NCI-H345 treated with DMSO at 0.1 percent for 48 hours (cell line): Measurements from ENCODE around the gene SCAMP1.
A peak's percentile ranks its signal among the peaks of the same experiment; 100 is the strongest.
"Not testable (repeated sequence)": the region's sequence is repeated elsewhere in the genome, so short reads cannot be mapped to it uniquely, and the experiment has no call there.

ENCODE experiments used
- DNase-seq: peaks from one replicate; lab custom pipeline; 2025; ENCODE audit not compliant: unreplicated experiment; lab: John Stamatoyannopoulos, UW

Gene SCAMP1, protein sequence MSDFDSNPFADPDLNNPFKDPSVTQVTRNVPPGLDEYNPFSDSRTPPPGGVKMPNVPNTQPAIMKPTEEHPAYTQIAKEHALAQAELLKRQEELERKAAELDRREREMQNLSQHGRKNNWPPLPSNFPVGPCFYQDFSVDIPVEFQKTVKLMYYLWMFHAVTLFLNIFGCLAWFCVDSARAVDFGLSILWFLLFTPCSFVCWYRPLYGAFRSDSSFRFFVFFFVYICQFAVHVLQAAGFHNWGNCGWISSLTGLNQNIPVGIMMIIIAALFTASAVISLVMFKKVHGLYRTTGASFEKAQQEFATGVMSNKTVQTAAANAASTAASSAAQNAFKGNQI

DNA sequence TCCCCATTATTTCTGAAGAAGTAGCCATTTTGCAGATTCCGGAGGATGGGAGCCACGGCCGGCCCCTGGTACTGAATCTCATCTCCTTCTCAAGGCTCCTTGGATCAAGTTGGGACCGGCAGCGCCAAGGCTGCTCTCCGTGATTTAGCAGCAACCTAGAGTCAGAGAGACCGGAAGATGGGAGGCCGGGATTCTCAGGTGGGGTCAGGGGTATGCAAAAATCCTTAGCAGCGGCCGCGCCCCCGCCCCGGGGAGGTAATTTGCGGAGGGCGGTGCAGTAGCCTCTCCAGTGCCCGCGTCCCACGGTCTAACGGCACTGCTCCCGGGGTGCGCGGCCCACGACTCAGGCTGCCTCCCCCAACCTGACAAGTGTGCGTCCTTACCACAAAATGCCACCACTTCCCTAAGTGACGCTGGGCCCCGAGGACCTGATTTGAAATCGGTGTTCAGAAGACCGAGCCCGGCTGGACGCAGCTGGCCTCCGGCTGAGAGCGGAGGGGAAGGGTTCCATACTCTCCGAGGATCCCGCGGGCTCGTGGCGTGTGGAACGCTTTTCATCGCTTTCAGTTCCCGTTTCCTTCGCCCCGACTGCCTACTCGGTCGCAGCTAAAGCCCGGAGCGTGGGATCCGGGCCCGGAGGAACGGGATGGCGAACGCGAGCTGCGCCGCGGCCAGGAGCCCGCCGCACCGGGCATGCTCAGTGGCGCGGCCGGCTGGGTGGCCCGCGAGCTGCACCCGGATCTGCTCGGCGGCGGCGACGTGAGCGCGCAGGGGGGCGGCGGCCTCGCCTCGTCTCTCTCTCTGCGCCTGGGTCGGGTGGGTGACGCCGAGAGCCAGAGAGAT lies at the start of gene SCAMP1:
SCAMP1 (plus strand) TSS at position 787 of the 843 bp plus-strand sequence; CDS start at position 842, 55 bp downstream.
- DNase-seq = peak; percentile 53

DNA sequence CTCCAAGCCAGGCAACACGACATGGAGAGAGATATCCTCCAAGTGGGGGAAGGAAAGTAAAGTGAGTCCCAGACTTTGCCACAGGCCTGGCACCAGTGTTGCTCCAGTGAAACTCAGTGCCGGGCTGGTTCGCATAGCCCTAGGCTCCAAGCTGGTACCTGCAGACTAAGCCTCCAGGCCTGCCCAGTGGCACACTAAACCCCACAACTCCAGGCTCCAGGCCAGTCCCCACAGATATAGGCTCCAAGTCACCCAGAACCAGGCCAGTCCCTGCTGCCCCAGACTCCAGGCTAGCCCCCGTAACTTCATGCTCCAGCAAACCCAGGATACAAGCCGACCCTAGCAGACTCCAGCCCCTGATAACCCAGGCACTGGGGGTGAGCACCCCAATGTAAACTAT lies 42.9 kb upstream of the SCAMP1 start:
- DNase-seq = no peak

DNA sequence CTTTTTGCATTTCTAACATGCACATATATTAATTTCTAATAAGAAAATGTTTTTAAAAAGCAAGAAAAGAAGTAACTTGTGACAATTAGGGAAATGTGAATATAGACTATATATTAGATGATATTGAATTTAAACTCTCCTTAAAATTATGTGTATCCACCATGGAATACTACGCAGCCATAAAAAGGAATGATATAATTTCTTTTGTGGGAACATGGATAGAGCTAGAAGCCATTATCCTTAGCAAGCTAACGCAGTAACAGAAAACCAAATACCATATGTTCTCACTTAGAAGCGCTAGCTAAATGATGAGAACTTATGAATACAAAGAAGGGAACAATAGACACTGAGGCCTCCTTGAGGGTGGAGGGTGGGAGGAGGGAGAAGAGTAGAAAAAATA lies 42.1 kb upstream of the SCAMP1 start:
- no peak for DNase-seq

DNA sequence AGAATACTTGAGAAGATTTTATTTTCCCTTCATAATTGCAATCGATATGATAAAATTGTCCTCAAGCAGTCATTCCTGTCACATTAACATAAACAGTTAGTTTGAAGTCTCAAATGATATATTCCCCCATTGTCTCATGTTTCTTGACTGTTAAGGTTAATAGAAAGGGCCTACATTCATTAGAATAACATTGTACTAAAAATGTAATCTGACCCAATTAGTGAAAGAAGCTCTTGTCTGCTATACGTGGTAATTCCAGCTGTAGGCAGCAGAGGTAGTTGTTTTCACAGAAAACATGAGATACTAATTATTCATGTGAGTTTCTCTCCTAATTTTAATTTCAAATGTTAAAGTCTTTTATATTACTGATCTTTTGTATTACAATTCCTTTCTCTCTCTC lies 40.0 kb upstream of the SCAMP1 start:
- no peak for DNase-seq

DNA sequence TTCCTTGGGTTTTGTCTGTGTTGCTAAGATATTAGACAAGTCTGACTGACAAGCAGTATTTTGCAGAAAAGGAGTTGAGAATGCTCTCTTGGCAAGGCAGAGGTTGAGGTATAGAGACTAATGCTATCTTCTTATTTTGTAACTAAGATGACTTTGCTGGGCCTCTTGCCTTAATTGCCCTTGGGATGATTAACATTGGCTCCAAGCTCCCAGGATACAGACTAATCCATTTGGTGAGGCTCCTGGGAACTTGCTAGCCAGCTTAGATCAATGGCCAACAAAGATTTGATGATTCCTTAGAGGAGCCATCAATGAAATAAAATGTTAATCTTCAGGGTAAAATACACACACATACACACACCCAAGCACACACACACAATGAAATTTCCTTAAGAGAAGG lies 37.2 kb upstream of the SCAMP1 start:
- DNase-seq = no peak

DNA sequence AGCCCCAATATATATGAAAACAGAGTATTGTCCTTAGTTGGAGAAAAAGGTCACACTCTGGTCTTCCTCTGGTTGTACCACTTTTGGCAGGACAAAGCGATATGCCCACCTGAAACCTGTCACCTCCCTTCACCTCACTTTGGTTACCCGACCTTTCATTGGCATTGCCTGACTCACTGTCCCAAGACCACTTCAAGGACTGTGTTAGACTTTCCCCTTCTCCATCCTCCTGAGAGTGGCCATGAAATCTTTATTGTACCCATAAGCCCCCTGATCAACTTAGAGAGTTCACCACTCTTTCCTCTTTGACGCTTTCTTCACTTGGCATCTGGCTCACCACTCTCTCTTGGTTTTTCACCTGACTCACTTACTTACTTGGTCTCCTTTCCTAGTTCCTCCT lies 33.5 kb upstream of the SCAMP1 start:
- no peak for DNase-seq

DNA sequence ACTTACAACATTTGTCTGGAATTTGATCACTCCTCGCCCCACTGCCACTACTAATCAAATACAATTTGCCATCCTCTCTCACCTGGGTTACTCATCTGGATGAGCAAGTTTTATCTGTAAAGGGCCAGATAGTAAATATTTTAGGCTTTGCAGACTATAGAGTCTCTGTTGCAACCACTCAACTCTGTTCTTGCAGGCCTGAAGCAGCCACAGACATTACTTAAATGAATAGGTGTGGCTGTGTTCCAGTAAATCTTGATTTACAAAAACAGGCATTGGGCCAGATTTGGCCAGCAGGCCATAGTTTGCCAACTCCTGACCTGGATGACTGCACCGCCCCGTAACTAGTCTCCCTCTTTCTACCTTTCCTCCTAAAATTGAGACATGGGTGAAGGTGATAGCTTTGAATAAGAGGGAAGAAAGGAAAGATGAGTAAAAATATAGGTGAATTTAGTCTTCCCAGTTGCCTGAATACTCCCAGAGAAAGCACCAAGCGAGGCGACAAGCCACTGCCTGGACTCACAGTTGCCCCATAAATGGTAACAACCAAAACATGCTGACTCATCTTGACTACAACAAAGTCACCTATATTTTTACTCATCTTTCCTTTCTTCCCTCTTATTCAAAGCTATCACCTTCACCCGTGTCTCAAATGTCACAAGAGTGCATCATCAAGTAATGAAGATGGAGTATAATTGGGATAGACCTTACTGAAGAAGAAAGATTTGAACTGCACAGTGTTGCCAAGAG lies 32.5 kb upstream of the SCAMP1 start:
- no peak for DNase-seq

DNA sequence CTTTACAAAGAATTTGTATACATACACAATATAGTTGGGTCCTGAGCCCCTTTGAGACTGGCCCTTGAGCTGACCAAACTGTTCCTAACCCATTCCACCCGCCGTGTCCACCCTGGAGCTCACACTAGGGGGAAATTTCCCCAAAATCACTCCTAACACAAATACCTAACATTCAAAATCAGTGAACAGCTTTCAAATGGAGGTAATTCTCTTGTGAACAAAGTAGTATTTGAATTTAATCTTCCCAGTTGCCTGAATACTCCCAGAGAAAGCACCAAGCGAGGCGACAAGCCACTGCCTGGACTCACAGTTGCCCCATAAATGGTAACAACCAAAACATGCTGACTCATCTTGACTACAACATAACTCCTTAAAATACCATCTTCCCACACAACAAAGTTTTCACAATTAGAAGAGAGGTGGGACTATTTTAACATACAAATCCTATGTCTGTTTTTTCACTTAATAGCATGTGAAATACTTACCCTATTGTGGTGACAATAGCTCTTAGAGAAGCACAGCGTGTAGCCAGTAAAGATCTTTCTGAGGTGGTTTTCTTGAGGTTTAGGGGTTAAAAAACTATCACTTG lies 31.7 kb upstream of the SCAMP1 start:
- DNase-seq = no peak

DNA sequence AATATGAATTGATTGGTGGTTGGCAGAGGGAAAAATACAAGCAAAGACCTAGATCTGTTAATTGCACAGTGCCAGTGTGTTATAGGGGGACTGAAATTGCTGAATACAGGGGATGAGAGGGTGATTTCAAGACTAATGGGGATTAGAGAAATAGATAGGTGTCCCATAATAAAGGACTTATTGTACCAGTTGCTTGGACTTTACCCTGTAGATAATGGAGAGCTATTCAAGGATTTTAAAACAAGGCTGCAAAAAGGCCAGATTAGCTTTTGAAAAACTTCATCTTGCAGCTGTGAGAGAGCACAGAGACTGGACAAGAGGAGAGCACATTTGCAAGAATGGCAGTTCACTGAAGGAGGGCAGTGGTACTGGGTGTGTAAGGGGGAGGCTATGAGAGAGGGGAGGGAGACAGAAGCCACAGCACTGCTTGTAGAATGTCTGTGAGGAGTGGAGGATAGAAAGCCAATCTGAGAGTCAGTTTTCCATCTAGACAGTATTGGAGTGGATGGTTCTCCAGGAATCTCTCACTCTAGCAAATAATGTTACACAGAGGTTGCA lies 28.8 kb upstream of the SCAMP1 start:
- no peak for DNase-seq

DNA sequence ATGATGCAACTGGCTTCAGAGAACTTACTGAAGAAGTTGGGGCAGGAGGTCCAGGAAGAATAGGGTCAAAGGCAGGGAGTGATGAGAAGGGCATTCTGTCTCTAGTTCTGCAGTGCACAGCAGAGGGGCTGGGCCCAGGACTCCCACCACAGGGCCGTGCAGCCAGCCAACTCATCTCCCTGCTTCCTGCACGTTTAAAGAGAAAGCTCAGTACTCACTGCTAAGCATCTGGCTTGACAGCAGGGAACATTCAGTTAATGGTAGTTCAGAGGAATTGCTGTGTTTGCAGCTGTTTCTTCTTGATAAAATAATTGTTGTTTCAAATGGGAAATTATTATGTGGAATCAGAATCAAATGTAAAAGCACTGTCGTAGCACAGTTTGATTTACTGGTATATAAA lies 25.6 kb upstream of the SCAMP1 start:
- no peak for DNase-seq

DNA sequence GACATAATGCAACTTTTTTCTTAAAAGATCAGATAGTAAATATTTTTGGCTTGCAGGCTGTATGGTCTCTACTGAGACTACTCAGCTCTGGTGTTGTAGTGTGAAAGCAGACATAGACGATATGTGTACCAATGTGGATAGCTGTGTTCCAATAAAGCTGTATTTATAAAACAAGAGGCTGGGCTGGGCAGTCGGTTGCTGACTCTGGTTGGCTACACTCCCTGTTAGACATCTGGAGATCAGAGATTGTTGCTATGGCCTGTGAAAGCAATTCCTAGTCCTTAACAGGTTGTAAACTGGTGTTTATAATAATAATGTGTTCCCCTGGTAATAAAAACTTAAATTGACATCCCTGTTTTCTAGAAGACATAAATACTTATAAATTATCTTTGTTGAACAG lies 24.4 kb upstream of the SCAMP1 start:
- DNase-seq = no peak

DNA sequence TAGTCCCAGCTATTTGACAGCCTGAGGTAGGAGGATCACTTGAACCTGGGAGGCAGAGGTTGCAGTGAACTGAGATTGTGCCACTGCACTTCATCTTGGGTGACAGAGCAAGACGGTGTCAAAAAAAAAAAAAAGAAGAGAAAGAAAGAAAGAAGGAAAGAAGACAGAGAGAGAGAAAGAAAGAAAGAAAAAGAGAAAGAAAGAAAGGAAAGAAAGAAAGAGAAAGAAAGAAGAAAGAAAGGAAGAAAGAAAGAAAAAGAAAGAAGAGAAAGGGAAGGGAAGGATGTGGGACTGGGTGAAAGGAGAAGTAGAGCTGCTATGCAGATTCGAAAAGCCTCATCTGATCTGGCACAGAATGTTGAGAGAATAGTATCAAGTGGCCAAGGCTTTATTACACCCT lies 23.7 kb upstream of the SCAMP1 start:
- no peak for DNase-seq

DNA sequence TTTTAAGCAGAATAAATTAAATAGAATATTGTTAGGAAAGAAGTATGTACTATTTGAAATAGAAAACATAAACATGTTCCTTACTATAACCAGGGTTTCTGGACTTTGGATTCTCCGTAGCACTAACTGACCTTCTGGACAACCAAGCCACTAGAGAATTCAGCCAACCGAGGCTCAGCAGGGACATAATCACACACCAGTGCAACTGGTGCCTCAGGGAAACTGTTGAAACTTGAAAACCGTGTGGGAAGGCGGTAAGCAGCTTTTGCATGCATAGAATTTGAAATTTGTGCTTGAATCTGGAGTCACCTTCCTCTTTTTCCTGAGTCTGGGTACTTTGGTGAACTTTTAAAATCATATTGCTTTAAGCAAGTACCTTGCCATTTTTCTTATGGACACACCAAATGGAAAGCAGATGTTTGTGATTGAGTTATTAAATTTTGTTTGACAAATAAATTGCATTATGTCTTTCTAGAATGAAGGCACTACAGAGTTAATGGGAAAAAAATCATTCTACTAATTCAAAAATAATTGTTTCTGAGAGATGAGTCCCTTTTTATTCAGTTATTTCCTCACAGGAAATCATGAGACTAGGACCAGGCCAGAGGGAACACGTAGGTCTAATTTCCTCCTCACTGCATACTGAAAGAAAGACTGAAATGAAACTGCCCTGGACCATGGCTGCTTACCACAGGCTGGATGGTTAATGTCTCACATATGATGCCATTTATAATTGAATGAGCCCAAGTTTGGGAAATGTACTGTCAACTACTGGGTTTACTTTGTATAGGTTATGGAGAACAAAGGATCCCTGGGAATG lies 20.6 kb upstream of the SCAMP1 start:
- DNase-seq = no peak

DNA sequence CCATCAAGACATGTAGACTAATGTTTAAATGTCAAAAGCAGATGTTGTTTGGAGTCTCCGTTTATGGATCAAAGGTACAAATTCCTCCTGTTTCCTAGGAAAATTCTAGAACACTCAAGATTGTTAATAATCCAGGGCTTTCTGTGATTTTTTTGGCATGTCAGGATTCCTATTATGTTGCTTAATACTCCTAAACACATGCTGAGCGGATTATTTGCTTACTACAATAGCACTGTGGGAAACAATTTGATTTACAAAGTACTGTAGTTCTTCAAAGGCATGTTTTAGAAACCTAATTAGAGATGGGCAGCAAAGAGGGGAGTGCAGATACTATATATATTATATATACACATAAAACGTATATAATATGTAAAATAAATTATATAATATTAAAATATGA lies 19.0 kb upstream of the SCAMP1 start:
- DNase-seq = no peak

DNA sequence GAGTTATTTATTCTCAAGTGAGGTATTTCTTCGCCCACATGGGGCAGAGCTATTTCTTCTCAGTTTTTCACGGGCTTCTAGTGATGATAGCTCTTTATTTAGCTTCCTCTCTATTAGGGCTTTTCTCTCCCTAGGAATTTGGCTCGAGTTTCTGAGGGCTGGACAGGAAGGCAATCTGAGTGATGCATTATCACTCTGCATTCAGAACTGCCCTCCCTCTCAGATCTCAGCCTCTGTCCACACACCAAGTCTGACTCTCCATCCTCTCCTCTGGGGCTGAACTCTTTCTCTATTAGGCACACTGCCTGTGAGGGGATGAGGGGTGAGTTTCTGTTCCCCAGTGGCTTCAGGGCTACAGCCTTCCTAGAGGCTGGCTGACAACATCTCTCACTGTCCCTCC lies 14.9 kb upstream of the SCAMP1 start:
- DNase-seq = no peak

DNA sequence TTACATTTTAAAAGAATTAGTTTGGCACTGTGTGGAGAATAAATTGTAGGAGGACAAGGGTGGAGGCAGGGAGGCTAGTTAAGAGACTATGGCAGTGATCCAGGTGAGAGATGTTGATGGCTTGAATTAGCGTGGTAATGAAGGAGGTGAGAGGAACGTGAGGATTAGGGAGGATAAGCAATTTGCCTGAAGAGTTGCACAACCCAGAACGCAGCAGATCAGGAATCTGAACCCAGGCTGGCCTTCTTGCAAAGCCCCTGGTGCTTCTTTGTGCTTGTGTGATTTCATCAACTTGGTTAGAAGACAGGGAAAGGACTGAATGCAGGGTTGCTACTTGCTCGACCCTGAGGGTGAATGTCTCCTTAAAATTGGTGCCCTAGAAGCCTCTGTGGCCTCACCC lies 6.9 kb upstream of the SCAMP1 start:
- no peak for DNase-seq

DNA sequence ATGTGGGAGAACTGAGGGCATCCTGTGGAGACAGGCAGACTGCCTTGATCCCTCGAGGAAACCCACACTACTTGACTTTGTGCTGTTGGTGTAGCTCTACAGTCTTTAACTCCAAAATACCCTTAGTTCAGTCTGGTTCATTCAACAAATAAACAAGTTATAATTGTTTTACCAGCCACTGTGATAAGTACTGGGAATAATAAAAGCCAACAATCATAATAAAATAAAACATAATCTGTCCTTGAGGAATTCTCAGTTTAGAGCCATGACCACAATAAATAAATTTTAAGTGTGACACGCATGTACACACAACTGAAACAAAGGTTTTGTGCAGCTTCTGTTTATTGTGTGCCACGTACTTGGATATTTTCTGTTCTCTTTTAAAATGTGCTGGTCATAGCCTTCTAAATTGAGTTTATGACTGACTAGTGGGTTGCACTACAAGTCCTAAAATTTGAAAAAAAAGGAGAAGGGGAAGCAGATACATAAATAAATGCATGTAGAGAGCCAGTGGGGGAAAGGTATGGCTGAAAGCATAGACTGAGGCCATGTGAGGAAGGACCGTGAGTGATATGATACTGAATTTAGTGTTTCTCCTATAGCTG lies 6.2 kb upstream of the SCAMP1 start:
- no peak for DNase-seq

DNA sequence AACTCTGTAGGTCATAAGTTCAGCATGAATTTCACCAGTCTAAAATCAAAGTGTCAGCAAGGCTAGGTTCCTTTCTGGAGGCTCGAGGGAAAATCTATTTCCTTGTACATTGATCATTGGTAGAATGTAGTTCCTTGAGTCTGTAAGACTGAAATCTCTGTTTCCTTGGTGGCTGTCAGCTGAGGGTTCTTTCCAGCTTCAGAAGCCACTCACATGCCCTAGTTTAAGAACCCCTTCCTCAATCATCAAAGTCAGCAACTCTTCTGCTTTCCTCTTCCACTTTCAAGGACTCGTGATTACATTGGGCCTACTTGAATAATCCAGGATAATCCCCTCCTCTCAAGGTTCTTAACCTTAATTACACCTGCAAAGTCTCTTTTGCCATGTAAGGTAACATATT lies 4.9 kb upstream of the SCAMP1 start:
- DNase-seq = no peak

DNA sequence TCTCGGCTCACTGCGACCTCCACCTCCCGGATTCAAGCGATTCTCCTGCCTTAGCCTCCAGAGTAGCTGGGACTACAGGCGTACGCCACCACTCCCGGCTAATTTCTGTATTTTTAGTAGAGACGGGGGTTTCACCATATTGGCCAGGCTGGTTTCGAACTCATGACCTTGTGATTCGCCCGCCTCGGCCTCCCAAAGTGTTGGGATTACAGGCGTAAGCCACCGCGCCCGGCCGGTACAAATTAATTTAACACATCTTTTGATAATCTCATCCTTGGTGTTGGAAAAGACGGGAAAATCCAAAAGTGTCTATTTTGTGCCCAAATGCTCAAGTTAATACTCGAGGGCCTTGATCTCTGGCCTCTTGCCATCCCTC lies 974 bp upstream of the SCAMP1 start:
- not testable (repeated sequence) for DNase-seq

DNA sequence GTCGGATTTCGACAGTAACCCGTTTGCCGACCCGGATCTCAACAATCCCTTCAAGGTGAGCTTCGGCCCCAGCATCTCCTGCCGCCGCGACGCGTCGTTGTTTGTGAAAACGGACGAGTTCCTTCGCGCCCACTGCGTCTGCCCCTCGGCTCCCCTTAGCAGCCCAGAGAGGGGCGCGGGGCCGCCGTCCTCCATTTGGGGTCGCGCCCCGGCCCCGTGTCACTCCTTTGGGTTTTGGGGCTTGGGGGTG lies 182 bp downstream of the SCAMP1 start:
- no peak for DNase-seq
